ENCODE data around the gene ARL2BP.
A peak's percentile ranks its signal among the peaks of the same experiment; 100 is the strongest.
"Not testable (repeated sequence)": the region's sequence is repeated elsewhere in the genome, so short reads cannot be mapped to it uniquely, and the experiment has no call there.

Gene ARL2BP

DNA sequence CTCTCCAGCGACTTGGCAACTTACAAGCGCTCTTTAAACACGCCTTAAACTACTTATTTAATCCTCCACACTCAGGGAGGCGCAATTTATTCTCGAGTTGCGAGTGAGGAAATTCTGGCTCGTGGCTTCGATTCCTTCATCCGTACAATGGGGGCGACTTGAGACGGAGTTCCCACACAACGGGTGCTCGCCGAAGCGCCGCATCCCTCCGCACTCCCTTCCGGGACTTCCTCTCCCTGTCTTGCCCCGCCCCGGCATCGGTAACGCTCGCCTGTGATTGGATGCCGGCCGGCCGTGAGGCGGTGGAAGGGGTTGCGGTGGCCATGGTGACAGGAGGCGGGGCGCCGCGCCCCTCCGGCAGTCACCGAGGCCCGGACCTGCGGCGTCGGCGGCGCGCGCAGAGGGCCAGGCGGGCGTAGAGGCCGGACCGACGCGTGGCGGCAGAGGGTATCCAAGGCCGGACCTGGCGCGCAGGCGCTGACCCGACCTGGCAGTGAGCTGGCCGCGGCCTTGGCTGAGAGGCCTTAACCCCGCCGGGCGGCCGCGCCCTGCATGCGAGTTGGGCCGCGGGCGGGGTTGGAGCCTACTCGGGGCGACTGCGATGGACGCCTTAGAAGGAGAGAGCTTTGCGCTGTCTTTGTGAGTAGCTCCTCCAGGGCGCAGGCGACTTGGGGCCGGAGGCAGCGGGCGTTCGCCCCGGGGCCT is at the start of gene ARL2BP:
Gene ARL2BP, plus strand, starts transcription at position 493 of the 705 bp plus-strand sequence. Its CDS starts 109 bp downstream, at position 602.
- ChIA-PET POLR2A (interaction anchor here (0.7 to 1.5 kb wide), 5 partner anchors 9 to 59 kb away, joined by 3 to 11 read pairs (median 3); partner anchors contain the start of genes PSME3IP1 and RSPRY1), CTCF (interaction anchor here (1.0 to 2.0 kb wide), 4 partner anchors 9 to 172 kb away, joined by 3 to 7 read pairs (median 4); partner anchors contain the start of gene CPNE2)
- TF ChIP-seq, protein P1, sequence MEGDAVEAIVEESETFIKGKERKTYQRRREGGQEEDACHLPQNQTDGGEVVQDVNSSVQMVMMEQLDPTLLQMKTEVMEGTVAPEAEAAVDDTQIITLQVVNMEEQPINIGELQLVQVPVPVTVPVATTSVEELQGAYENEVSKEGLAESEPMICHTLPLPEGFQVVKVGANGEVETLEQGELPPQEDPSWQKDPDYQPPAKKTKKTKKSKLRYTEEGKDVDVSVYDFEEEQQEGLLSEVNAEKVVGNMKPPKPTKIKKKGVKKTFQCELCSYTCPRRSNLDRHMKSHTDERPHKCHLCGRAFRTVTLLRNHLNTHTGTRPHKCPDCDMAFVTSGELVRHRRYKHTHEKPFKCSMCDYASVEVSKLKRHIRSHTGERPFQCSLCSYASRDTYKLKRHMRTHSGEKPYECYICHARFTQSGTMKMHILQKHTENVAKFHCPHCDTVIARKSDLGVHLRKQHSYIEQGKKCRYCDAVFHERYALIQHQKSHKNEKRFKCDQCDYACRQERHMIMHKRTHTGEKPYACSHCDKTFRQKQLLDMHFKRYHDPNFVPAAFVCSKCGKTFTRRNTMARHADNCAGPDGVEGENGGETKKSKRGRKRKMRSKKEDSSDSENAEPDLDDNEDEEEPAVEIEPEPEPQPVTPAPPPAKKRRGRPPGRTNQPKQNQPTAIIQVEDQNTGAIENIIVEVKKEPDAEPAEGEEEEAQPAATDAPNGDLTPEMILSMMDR (IDR thresholded peaks at IDR 0.05; ENCODE audit: insufficient read depth, low read length, missing control alignments): no peak
- peak within 1 kb of the TSS; percentile 70 for H3K4me3 ChIP-seq (ENCODE audit: low read depth, low read length)
- DNase-seq (ENCODE audit: low read depth, low spot score): peak; percentile 72

DNA sequence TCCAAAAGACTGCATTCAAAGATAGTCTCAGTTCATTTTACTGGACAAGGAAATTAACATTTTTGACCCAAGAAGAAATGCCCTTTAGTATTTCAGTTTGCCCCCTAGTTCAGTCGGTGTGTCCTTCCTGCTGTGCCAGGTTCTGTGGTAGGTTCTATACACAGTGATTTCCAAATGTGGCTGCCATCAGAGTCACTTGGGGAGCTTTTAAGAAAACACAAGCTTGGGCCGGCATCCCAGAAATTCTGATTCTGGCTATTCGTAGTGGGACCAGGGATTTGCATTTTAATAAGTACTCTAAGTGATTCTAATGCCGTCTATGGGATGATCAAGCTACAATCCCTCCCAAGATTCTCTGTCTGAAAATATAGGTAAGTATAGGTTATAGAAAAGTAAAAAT is 48.8 kb upstream of the ARL2BP start:
- ChIA-PET POLR2A (no interaction called here), CTCF (interaction anchor here (1.3 kb wide), 1 partner anchor 9 kb away, joined by 3 read pairs; no protein-coding TSS in a partner anchor)
- no peak for DNase-seq (ENCODE audit: low read depth, low spot score)
- TF ChIP-seq, protein P1 (IDR thresholded peaks at IDR 0.05; ENCODE audit: insufficient read depth, low read length, missing control alignments): no peak
- H3K4me3 ChIP-seq (ENCODE audit: low read depth, low read length): no peak overlapping the region

GRCh38 chr16:57196753-57197152 is 48.3 kb upstream of the ARL2BP start:
- no peak overlapping the region for H3K4me3 ChIP-seq (ENCODE audit: low read depth, low read length)
- TF ChIP-seq, protein P1 (IDR thresholded peaks at IDR 0.05; ENCODE audit: insufficient read depth, low read length, missing control alignments): no peak
- no peak for DNase-seq (ENCODE audit: low read depth, low spot score)
- ChIA-PET POLR2A (no interaction called here), CTCF (interaction anchor here (1.3 kb wide), 1 partner anchor 10 kb away, joined by 3 read pairs; no protein-coding TSS in a partner anchor)

DNA sequence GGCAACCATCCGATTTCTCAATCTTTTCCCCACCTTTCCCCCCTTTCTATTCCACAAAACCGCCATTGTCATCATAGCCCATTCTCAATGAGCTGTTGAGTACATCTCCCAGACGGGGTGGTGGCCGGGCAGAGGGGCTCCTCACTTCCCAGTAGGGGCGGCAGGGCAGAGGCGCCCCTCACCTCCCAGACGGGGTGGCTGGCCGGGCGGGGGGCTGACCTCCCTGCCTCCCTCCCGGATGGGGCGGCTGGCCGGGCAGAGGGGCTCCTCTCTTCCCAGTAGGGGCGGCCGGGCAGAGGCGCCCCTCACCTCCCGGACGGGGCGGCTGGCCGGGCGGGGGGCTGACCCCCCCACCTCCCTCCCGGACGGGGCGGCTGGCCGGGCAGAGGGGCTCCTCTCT is 44.7 kb upstream of the ARL2BP start:
- CTCF ChIA-PET; H3K4me3 ChIP-seq (ENCODE audit: low read depth, low read length); DNase-seq (ENCODE audit: low read depth, low spot score); POLR2A ChIA-PET: not testable (repeated sequence)

- POLR2A ChIA-PET; CTCF ChIA-PET; DNase-seq (ENCODE audit: low read depth, low spot score); H3K4me3 ChIP-seq (ENCODE audit: low read depth, low read length): not testable (repeated sequence)
Measured at GRCh38 chr16:57200926-57201325, 44.1 kb upstream of the ARL2BP start.

GRCh38 chr16:57202095-57202886 is 42.8 kb upstream of the ARL2BP start:
- POLR2A ChIA-PET: no interaction called here
- TF ChIP-seq, protein P1 (IDR thresholded peaks at IDR 0.05; ENCODE audit: insufficient read depth, low read length, missing control alignments): no peak
- CTCF ChIA-PET: interaction anchor here (1.8 kb wide), 1 partner anchor 8 kb away, joined by 5 read pairs; no protein-coding TSS in a partner anchor
- no peak overlapping the region for H3K4me3 ChIP-seq (ENCODE audit: low read depth, low read length)
- DNase-seq (ENCODE audit: low read depth, low spot score): no peak

- no peak overlapping the region for H3K4me3 ChIP-seq (ENCODE audit: low read depth, low read length)
- TF ChIP-seq, protein P1 (IDR thresholded peaks at IDR 0.05; ENCODE audit: insufficient read depth, low read length, missing control alignments): no peak
- ChIA-PET POLR2A (no interaction called here), CTCF (interaction anchor here (1.8 kb wide), 1 partner anchor 9 kb away, joined by 5 read pairs; no protein-coding TSS in a partner anchor)
- no peak for DNase-seq (ENCODE audit: low read depth, low spot score)
Measured at GRCh38 chr16:57203451-57203850, 41.6 kb upstream of the ARL2BP start.
